Hematopoietic multipotent progenitor cell treated with erythropoietin and hydrocortisone succinate and interleukin-3 and kit ligand, for 17 days (in vitro differentiated cells): ENCODE results near the gene MAP7D1.

ENCODE experiments used
- DNase-seq: peaks from one replicate; pipeline ENCODE4 v3.0.0-alpha.2; 2015; ENCODE audit warnings: low spot score

Gene MAP7D1

DNA sequence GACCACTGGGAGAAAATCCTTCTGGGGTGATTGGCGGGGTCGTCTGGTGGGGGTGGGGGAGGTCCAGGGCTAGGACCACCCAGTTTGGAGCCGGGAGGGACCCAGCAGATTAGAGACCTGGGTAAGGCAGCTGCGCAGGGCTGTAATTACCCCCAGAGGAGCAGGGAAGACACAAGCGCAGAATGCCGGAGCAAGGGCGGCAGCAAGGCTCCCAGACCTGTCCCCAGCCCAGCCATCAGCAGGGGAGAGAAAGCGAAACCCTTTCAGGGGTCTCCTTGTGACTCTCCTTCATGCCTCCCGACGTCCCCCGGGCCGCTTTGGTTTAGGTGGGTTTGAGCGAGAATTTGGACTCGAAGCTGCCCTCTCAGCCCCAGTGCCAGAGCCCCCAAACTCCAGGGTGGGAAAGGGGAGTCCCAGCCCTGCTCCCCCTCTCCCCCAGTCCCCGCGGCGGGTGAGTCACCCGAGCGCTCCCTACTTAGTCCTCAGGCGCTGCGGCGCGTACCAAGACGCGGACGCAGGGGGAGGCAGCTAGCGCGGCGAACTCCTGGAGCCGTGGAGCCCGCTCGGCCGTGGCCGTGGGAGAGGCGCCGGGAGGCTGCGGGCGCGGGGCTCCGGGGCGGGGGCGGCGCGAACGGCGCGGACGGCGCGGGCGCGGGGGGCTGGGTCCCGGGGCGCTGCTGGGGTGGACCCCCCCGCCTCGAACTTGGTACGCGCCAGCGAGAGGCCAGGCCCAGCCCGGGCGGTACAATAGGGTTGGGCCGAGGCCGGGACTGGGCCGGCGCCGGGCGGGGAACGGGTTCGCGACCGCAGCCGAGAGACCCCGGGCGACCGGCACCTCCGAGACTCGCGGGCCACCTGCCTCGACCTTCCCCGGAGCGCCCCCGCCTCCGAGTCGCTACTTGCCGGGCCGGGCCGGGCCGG, at the start of gene MAP7D1:
MAP7D1 (plus strand) TSS at position 753 of the 921 bp plus-strand sequence. CDS start 258 bp downstream, outside the sequence.
- DNase-seq, result peak; percentile 93

DNA sequence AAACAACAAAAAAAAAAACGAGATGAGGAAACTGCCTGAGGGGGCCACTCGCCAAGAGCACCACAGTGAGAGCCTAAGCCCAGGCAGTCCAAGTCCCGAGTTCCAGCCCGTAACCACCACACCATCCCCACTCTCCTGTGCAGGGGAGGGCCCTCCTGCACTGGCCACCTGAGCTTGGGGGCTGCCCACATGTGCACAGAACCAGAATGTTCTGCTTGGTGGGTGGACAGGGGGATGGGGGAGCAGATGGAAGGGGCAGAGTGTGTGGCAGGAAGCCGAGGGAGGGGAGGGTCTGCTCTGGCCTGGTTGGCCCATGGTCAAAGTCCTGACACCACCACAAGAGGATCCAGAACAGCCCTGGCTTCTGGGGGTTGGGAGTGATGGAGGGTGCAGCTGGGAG, 49.7 kb upstream of the MAP7D1 start:
- no peak for DNase-seq

DNA sequence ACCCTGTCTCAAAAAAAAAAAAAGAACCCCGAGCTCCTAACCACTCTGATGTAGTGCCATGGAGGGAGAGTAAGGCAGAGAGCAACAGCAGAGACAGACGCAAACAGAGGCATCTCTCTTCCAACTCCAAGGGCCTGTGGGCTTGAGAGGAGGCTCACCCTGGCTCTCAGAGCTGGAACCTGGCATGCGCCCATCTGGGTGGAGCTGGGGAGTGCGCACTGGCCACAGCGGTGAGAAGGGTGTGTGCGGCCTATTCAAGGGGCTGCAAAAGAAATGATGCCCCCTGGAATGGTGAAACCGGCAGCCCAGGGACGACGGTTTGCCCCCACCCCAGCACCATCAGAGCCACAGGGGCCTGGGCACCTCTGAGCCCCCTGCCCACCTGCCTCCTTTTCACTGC, 48.6 kb upstream of the MAP7D1 start:
- no peak for DNase-seq

DNA sequence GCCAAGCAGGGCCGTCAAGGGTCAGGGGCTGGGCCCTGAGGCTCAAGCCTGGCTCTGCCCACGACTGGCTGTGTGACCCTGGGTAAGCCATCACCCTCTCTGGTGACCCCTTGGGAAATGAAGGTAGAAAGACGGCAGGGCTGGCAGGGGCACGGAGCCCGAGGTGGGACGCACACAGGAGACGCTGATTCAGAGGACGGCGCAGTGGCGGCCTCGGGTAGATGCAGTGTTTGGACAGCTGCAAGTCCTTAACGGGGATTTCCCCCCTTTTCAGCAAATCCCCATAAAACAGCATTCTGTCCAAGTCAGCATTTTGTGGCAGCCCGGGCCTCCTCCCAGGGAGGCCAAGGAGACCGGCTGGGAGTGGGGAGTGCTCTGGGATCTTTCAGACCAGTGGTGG, 47.6 kb upstream of the MAP7D1 start:
- no peak for DNase-seq

DNA sequence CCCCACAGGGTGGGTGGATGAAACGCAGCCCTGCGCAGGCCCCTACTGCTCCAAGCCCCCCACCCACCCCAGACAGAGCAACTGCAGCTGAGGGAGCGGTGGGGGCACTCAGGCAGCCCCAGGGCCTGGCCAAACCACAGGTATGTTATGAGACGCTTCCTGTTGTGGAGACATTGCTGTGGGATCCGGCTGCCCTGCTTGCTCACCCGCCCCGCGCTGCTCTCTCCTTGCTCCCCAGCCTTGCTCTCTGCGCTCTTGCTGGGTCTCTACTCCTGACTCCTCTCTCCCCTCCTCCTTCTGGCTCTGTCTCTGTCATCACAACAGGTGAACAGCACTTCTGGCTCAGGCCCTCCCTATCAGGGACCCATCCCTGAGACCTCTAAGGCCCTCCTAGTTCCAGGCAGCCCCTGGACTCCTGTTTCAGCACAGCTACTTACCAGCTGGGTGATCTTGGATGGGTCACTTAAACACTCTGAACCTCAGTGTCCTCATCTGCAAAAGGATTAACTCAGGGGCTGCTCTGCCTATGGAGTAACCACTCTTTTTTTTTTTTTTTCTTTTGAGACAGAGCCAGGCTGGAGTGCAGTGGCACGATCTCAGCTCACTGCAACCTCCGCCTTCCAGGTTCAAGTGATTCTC, 46.8 kb upstream of the MAP7D1 start:
- no peak for DNase-seq

DNA sequence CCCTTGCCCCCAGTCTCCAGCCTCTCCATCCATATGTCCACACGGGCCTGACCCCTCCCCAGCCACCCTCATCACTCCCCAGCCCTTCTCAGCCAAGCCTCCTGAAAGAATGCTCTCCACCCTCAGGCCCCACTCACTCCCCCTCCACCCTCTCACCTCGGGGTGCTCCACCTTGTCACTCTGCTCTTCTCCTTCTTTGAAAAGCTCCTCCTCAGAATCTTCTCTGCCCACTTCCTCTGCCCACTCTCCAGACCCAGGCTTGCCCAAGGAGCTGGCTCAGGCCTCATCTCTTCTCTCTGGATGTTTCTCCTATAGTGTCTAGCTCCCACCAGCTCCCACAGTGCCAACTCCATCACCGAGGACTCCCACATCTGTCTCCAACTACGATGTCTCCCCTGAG, 44.8 kb upstream of the MAP7D1 start:
- no peak for DNase-seq

DNA sequence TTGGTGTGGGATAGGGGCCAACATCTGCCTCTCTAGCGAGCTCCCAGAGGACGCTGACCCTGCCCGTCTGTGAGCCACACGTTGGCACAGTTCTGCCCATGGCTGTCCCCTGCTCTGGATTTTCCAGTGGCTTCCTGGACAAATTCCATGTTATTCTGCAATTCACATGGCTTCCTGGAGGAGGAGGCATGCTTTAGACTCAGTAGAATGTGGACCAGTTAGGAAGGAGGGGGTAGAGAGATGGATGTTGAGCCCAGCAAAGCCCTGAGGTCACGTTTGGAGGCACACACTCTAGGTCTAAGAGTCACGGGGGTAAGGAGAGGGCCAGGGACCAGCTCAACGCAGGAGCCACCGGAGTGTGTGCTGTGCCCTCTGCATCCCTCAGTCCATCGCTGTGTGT, 43.1 kb upstream of the MAP7D1 start:
- no peak for DNase-seq

DNA sequence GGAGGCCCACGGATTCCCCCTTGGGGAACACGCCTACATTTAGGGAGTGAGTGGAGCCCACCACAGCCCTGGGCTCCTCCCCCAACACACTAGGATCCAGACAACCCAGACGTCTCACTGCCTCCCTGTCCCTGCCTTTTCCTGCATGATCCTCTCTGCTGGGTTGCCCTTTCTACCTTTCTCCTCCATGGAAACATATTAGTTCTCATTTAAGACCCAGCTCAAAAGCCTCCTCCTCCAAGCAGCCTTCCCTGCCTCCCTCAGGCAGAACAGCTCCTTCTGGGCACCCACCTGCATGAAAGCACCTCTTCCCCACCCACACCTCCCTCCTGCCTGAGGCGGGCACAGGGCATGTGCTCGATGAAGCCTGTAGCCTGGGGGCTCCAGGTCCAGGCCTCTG, 41.6 kb upstream of the MAP7D1 start:
- no peak for DNase-seq

DNA sequence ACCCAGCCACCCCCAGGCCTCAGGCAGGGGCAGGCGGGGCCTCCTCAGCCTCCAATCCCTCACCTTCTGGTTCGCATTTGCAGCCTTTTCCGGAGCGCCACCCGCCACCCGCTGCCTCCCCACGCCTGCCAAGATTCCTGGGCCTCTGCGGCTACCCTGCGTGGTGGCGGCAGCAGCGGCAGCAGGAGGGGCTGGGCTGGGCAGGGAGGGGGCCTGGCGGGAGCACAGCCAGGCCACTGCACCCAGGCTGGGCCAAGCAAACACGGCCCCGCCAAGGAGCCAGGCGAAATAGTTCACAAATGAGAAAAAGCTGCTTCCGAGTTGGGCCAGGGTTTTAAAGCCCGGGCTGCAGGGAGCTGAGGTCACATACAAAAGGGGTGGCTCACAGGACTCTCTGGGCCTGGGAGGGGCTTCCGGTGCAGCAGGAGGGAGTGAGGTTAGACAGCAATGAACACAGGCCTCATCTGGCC, 40.7 kb upstream of the MAP7D1 start:
- DNase-seq, result no peak

DNA sequence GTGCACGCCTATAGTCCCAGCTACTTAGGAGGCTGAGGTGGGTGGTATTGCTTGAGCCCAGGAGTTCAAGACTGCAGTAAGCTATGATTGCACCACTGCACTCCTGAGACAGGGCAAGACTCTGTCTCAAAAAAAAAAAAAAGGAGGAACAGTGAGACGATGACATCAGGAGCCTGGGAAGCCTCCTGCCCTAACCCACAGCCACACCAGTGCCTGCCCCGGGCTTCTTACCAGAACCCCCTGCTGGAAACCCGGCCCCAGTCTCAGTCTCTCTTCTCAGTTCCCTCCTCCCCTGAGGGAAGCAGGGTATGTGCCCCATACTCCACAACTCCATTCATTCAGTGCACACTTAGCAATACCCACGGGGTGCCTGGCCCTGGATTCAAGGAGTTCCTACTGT, 40.0 kb upstream of the MAP7D1 start:
- DNase-seq, result no peak

DNA sequence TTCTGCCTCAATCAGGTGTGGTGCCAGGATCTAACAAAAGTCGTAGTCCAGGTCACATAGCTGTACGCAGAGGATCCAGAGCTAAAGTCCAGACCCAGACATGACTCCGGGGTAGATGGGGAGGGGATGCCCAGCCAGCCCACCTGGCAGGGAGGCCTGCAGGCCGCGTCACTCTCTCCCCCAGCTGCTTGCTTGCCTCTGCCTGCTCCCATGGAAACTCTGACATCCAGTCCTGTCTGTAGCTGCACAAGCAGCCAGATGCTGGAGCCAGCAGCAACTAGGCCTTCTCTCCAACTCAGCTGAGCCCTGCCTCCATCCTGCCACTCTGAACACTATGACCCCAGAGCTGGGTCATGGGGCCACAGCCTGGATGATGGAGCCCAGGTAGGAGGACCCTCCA, 39.1 kb upstream of the MAP7D1 start:
- no peak for DNase-seq

DNA sequence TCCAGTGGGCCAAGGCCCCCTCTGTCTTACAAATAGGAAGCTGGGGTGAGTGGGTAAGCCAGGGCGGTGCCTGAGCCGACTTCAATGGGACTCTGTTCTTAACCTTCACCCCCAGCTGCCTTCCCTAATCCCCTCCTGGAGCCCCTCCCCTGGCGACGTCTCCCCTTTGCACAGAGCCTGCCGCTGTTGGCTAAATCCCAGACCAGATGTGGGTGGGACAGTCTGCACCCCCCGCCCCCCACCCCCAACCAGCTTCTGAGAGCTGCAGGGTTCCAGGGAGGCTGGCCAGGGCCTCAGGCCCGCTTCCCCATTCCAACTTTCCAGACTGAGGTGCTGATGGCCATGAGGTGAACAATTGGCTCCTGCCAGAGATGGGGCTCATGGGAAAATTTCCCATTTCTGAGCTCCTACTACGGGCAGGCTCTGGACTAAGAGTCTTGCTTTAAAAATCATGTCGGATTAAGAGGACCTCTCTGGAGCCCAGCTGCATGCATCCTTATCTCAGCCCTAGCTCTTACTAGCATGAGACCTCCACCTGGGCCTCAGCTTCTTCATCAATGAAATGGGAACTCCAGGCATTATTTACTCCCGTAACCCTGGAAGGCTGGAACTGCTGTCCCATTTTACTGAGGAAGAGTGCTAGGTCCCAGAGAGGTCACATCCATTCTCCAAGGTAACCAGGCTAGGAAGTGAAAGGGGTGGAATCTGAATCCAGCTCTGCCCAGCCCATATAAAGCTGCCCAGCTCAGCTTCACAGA, 37.3 kb upstream of the MAP7D1 start:
- DNase-seq, result no peak

DNA sequence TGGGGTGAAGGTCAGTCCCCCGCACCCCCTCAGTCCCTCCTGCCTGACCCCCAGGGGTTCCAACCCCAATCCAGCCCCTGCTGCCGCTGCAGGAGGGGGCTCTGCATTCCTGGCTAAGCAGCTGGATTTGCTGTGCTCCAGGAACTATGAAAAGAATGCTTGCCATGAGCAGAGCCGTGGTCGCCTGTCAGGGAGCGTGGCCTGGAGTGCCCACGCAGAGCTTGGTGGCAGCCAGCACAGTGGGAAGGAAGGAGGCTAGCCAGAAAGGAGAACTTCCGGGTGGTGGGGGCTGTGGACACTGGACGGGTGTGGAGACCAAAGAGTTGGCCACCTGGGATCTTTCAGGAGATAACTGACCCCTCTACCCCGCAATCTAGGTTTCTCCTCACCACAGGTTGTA, 36.5 kb upstream of the MAP7D1 start:
- no peak for DNase-seq

DNA sequence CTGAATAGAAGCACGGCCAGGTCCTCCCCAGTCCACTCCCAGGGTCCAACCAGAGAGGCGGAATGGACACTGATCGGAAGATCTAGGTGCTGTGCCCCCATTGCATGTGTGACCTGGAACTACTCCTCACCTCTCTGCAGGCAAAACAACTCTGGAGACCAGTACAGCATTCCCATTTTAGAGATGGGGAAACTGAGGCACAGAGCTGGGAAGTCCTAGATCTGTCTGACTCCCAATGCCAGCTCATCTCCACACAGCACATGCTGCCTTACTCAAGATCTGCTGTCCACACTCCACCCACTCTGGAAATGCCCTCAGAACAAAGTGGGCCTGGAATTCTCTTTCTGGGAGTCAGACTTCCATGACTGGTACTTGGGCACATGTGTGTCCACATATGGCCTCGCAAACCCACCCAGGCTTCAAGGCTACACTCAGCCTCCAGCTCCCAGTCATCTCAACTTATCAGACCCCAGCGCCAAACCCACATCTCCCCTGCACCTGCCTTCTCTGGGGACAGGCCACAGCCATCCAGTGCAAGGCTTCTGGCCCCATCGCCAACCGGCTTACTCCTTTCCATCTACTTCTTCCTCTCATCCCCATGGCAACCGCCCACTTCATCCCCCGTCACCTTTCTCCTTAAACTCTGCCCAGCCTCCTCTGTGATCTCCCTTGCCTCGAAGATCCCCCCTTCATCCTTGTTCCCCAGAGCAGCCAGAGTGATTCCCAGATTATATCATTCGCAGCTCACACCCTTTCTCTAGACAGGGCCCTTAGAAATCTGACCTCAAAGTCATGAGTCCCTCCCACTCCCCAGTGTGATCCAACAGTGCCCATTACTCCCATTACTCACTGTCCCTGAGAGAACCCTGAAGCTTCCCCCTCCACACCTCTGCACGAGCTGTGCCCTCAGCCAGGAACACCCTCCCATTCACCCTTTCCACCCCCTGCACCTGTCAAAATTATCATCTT, 33.6 kb upstream of the MAP7D1 start:
- no peak for DNase-seq

DNA sequence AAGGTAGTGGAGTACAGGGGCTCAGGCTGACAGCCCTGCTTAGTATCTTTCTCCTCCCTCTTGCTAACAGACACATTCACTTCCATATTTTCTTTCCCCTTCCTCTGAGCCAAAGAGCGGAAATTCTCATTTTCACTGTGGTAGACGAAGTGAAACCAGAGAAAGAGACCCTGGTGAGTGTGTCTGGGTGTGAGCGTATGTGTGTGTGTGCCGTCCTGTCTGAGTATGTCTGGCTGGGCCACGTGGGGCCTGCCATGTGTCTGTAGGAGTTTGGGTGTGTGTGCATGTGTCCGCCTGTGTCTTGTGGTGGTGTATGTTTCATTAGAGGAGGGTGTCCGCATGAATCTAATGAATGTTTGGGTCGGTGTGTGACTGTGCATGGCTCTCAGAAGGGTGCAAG, 32.6 kb upstream of the MAP7D1 start:
- DNase-seq, result no peak

DNA sequence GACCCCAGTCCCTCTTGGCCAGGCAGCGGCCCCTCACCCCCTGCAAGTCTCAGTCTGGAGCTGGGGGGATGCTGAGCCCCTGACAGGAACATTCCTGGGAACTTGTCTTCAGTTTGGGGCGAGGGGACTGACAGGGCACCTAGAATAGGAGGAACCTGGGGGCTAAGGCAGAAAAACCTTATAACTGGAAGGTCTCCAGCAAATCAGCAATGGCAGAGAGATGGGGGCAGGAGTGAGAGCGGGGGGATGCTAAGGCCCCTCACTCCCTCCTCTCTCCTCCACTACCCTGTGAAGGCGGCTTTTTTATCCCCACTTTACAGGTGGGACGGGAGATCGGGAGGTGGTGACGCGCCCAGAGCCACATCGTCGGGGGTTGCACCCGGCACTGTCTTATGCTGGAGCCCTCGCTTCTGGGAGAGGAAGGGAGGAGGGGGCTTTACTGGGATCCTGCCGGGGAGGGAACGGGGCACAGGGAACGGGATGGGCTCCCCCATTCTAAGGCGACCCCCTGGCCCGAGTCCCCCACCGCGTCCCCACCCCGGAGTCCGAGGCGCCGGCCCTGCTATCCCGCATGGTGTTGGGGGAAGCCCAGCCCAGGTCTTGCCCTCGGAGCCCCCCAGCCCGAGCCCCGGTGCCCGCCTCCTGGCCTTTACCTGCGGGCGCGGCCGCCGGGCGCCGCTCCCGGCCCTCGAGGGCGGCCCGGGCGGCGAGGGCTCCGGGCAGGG, 31.4 kb upstream of the MAP7D1 start:
- no peak for DNase-seq

DNA sequence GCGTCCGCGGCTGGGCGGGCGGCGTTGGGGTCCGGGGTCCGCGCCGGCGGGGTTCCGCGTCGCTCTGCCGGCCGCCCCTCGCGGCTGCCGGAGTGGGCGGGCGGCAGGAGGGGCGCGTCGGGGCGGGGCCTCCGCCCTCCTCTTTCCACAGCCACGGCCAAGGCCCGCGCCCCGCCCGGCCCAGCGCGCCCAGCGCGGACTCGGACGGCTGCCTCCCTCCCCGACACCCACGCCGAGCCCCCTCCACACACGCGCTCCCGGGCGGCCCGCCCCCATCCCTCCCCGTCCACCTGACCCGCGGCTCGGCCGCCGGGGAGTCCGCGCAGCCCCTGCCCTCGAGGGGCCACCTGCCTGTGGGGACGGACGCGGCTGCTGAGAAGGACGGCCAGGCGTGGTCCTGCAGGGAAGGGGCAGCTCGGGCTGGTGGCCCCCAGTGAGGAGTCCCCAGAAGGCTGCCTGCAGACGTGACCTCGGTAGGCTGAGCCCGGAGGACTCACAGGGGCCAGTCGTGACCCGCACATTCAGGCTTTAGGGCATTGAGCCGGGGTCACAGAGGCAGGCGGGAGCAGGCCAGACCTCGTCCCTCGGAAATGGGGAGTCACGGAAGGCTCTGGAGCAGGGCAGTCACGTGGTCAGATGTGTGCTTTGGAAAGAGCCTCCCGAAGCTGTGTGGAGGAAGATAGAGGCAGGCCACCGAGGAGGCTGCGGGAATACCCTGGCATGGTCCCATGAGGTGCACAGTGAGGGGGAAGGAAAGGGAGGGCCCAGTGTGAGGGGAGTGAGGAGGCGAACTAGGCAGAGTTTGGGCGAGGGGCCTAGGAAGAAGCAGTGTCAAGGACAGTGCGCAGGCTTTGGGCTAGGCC, 30.6 kb upstream of the MAP7D1 start, which contains the start of gene COL8A2:
COL8A2 (minus strand) TSS at position 94 of the 863 bp plus-strand sequence. CDS start 24,980 bp downstream, outside the sequence.
- no peak for DNase-seq

DNA sequence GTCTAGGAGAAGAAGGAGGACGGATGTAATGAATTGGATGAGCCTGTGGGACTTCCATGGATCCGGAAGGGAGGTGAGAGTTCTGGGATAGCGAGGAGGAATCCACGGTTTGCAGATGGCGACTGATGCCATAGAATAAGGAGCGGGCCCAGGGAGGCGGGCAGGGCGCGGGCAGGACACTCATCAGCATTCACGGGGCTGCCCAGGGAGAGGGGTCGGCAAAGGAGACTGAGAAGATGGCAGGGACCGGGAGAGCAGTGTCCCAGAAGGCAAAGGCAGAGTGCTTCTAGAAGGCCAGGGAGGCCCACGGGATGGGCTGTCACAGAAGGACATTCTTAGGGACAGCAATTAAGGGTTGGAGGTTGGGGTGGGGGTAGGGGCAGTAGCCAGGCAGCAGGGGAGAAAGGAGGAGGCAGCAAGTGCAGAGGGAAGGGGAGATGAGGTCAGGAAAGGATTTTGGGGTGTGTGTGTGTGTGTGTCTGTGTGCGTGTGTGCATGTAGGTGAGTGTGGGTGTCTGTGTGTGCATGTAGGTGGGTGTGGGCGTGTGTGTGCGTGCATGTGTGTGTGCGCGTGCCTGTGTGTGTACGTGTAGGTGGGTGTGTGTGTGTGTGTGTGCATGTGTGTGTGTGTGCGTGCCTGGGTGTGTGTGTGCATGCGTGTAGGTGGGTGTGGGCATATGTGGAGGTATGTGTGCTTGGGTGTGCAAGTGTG, 29.8 kb upstream of the MAP7D1 start:
- no peak for DNase-seq
